Endothelial cell of umbilical vein (primary cell): ENCODE measurements around the gene ZDHHC6.

Source experiments
- EZH2 ChIP-seq: IDR thresholded peaks from 2 replicates; pipeline ENCODE4 v1.6.1; 2012; ENCODE audit warnings: borderline replicate concordance, low read depth, mild to moderate bottlenecking, moderate library complexity, low read length, inconsistent platforms; ENCODE audit not compliant: severe bottlenecking
- FOS ChIP-seq: IDR thresholded peaks from 2 replicates; pipeline ENCODE4 v1.6.1; 2011; ENCODE audit warnings: mild to moderate bottlenecking, low read length, moderate library complexity, borderline replicate concordance; ENCODE audit not compliant: insufficient read depth
- GATA2 ChIP-seq: IDR thresholded peaks from 2 replicates; pipeline ENCODE4 v1.7.0; 2011; ENCODE audit warnings: low read depth, mild to moderate bottlenecking, moderate library complexity, mixed read lengths, low read length; ENCODE audit not compliant: insufficient read length, insufficient read depth
- MYC ChIP-seq: IDR thresholded peaks from one replicate; pipeline ENCODE4 v1.6.1; 2011; ENCODE audit warnings: mild to moderate bottlenecking, low read depth, low read length
- POLR2A ChIP-seq: IDR thresholded peaks from 2 replicates; pipeline ENCODE4 v1.6.1; 2012; ENCODE audit warnings: low read depth, mild to moderate bottlenecking, control low read depth, low read length
- POLR2AphosphoS5 ChIP-seq: IDR thresholded peaks from 2 replicates; pipeline ENCODE4 v1.6.1; 2012; ENCODE audit warnings: low read depth, mild to moderate bottlenecking, control low read depth, low read length, moderate library complexity; ENCODE audit not compliant: insufficient read depth
- TF ChIP-seq, protein P1 (sequence below), 2 donors: IDR thresholded peaks; 1 replicate in 1 of 2; 2 replicates in 1 of 2; pipeline ENCODE4 v1.5.1; 2011; ENCODE audit warnings: low read length in 2 of 2, mild to moderate bottlenecking in 2 of 2, moderate library complexity in 2 of 2, control low read depth in 1 of 2, inconsistent platforms in 1 of 2, low read depth in 1 of 2; ENCODE audit not compliant: insufficient read depth in 1 of 2; ENCODE audit errors: extremely low read depth in 1 of 2
- TF ChIP-seq, protein P2 (sequence below): IDR thresholded peaks from 2 replicates; pipeline ENCODE4 v1.6.1; 2011; ENCODE audit not compliant: insufficient read depth, insufficient read length

DNA sequence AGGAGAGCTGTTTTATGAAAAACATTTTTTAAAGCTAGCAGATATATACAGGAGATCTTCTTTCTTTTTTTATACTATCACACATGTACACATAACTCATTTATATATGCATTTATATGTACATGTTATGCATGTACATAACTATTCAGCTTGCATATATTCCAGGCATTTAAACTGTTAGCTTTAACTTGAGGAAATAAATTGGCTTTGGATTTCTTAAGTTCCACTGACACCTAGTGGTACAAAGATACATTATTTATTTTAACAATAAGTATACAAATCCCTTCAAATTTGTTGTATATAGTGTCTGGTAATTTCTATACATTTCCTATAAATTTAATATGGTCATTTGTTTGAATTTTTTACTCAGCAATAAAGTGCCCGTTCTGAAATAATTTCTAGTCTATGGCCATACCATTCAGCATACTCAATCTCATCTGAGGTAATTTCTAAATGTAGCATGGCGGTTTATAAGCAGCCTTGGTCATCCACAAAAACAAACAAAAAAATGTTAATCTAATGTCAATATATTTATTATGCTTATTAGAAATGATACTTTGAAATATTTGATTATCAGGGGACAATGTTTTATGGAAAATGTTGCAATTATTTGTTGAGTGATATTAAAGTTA lies 11.6 kb downstream of the ZDHHC6 start:
- TF ChIP-seq, protein P1, sequence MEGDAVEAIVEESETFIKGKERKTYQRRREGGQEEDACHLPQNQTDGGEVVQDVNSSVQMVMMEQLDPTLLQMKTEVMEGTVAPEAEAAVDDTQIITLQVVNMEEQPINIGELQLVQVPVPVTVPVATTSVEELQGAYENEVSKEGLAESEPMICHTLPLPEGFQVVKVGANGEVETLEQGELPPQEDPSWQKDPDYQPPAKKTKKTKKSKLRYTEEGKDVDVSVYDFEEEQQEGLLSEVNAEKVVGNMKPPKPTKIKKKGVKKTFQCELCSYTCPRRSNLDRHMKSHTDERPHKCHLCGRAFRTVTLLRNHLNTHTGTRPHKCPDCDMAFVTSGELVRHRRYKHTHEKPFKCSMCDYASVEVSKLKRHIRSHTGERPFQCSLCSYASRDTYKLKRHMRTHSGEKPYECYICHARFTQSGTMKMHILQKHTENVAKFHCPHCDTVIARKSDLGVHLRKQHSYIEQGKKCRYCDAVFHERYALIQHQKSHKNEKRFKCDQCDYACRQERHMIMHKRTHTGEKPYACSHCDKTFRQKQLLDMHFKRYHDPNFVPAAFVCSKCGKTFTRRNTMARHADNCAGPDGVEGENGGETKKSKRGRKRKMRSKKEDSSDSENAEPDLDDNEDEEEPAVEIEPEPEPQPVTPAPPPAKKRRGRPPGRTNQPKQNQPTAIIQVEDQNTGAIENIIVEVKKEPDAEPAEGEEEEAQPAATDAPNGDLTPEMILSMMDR (IDR thresholded peaks at IDR 0.05; ENCODE audit: extremely low read depth in 1 of 2, insufficient read depth in 1 of 2, low read depth in 1 of 2, low read length in 2 of 2): peak in 1 of 2 donors; percentile 12
- no peak for TF ChIP-seq EZH2
- TF ChIP-seq, protein P2, sequence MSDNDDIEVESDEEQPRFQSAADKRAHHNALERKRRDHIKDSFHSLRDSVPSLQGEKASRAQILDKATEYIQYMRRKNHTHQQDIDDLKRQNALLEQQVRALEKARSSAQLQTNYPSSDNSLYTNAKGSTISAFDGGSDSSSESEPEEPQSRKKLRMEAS: no peak
- TF ChIP-seq POLR2A: no peak
- TF ChIP-seq POLR2AphosphoS5: no peak
- no peak for TF ChIP-seq FOS
- TF ChIP-seq GATA2: no peak
- no peak for TF ChIP-seq MYC
